Activated CD4-positive, alpha-beta T cell treated with anti-CD3 and anti-CD28 coated beads, Interleukin-2, amount 50 U/mL, for 48 hours (primary cell): ENCODE measurements around the gene PSORS1C2.

Source experiments
- DNase-seq, 2 experiments: peaks; one replicate each; pipeline ENCODE4 v3.0.0-alpha.2; 2020

PSORS1C2 gene

GRCh38 chr6:31135710-31136109 is 3.2 kb downstream of the PSORS1C2 start:
- no peak for DNase-seq

- no peak for DNase-seq
These were observed 6.1 kb downstream of the PSORS1C2 start for GRCh38 chr6:31132806-31133205.

- no peak for DNase-seq
These were observed 7.3 kb downstream of the PSORS1C2 start for GRCh38 chr6:31131595-31131994.

GRCh38 chr6:31130751-31131150 is 8.1 kb downstream of the PSORS1C2 start:
- no peak for DNase-seq

GRCh38 chr6:31129130-31129529 is 9.7 kb downstream of the PSORS1C2 start:
- no peak for DNase-seq

GRCh38 chr6:31128093-31128676 is 10.7 kb downstream of the PSORS1C2 start:
- DNase-seq = peak; percentile 83 to 86

- no peak for DNase-seq
These were observed 12.3 kb downstream of the PSORS1C2 start for GRCh38 chr6:31126396-31127175.

- no peak for DNase-seq
These were observed 13.1 kb downstream of the PSORS1C2 start for GRCh38 chr6:31125586-31126363.

GRCh38 chr6:31125162-31125561 is 13.7 kb downstream of the PSORS1C2 start:
- DNase-seq = no peak

- DNase-seq = no peak
These were observed 15.8 kb downstream of the PSORS1C2 start for GRCh38 chr6:31122791-31123706.

GRCh38 chr6:31121131-31121790 is 17.6 kb downstream of the PSORS1C2 start:
- no peak for DNase-seq

GRCh38 chr6:31120151-31120915 is 18.5 kb downstream of the PSORS1C2 start, which contains the start of gene CDSN:
CDSN (minus strand) TSS chr6:31120446; CDS start chr6:31120419, 27 bp downstream.
- DNase-seq = no peak

GRCh38 chr6:31118178-31118577 is 20.7 kb downstream of the PSORS1C2 start:
- no peak for DNase-seq

- DNase-seq = no peak
These were observed 22.0 kb downstream of the PSORS1C2 start for GRCh38 chr6:31116661-31117385.

GRCh38 chr6:31115941-31116560 is 22.8 kb downstream of the PSORS1C2 start:
- DNase-seq = no peak

- DNase-seq = no peak
These were observed 23.7 kb downstream of the PSORS1C2 start for GRCh38 chr6:31114970-31115849.

GRCh38 chr6:31114541-31114878 is 24.4 kb downstream of the PSORS1C2 start, which contains the start of gene PSORS1C1:
PSORS1C1 (plus strand) TSS chr6:31114800; CDS start chr6:31129633, 14,833 bp downstream.
- DNase-seq = no peak

- DNase-seq = no peak
These were observed 24.9 kb downstream of the PSORS1C2 start for GRCh38 chr6:31113861-31114540.
